IMR-90 (cell line): Measurements from ENCODE around the gene KCTD18. TPM values are rescaled to one million over a fixed set of nuclear protein-coding genes. Genes with fewer than 3 reads are reported as not detected.

ENCODE experiments used
- ATAC-seq: fragments of 200-7000 bp; cut with Tn5 transposase; 2 replicates; pipeline ENCODE4 v1.9.1; 2020; ENCODE audit warnings: low read depth, mild to moderate bottlenecking, moderate library complexity
- BruUV-seq: library from RNA; stranded (reverse); fragments of 400-500 nt; replicated peaks from 2 replicates; lab custom pipeline; 2021; lab: Mats Ljungman, UMichigan
- CTCF ChIA-PET: fragments of 300-600 bp; formaldehyde crosslinking; extraction: SDS; loops from one replicate; lab custom pipeline; 2021; ENCODE audit warnings: antibody characterized with exemption; lab: Yijun Ruan, JAX
- POLR2A ChIA-PET: fragments of 300-600 bp; sonication (Branson Sonifier 250); formaldehyde crosslinking; loops from one replicate; lab custom pipeline; 2022; ENCODE audit warnings: antibody characterized with exemption; ENCODE audit not compliant: unreplicated experiment; lab: Charles Lee
- DNase-seq: peaks from one replicate; pipeline ENCODE4 v3.0.0; 2013
- H2AFZ ChIP-seq: replicated peaks from 2 replicates; pipeline ENCODE3; 2013; ENCODE audit warnings: low read length, mild to moderate bottlenecking; ENCODE audit not compliant: poor library complexity
- H2AK5ac ChIP-seq: 2 replicates; pipeline ENCODE4 v1.6.1; 2013; ENCODE audit warnings: low read depth, low read length, inconsistent platforms
- H2AK9ac ChIP-seq: replicated peaks from 2 replicates; pipeline ENCODE3; 2013; ENCODE audit warnings: mild to moderate bottlenecking, low read depth, low read length, moderate library complexity; ENCODE audit not compliant: poor library complexity
- H2BK120ac ChIP-seq: 2 replicates; pipeline ENCODE4 v1.6.1; 2013; ENCODE audit warnings: low read depth, low read length, inconsistent platforms
- H2BK15ac ChIP-seq: 3 replicates; pipeline ENCODE4 v1.6.1; 2013; ENCODE audit warnings: low read depth, low read length, inconsistent platforms
- H2BK20ac ChIP-seq: 2 replicates; pipeline ENCODE4 v1.6.1; 2013; ENCODE audit warnings: low read depth, mild to moderate bottlenecking, inconsistent platforms, low read length, moderate library complexity
- H2BK5ac ChIP-seq: 2 replicates; pipeline ENCODE4 v1.6.1; 2013; ENCODE audit warnings: mild to moderate bottlenecking, low read depth, low read length, inconsistent platforms; ENCODE audit not compliant: poor library complexity, severe bottlenecking
- H3K14ac ChIP-seq: replicated peaks from 2 replicates; pipeline ENCODE4 v1.6.1; 2013; ENCODE audit warnings: low read depth, low read length, inconsistent platforms
- H3K18ac ChIP-seq: 2 replicates; pipeline ENCODE4 v1.6.1; 2013; ENCODE audit warnings: low read depth, low read length, control low read depth
- H3K23ac ChIP-seq: 2 replicates; pipeline ENCODE4 v1.6.1; 2013; ENCODE audit warnings: low read depth, low read length, inconsistent platforms
- H3K27ac ChIP-seq: 2 replicates; pipeline ENCODE4 v1.5.1; 2013; ENCODE audit warnings: mild to moderate bottlenecking, control low read depth, low read length; ENCODE audit not compliant: insufficient read depth
- H3K27me3 ChIP-seq: 2 replicates; pipeline ENCODE4 v1.6.1; 2013; ENCODE audit warnings: low read length; ENCODE audit not compliant: control insufficient read depth, insufficient read depth
- H3K36me3 ChIP-seq: 2 replicates; pipeline ENCODE4 v1.6.1; 2013; ENCODE audit warnings: low read length, mixed read lengths; ENCODE audit not compliant: control insufficient read depth, insufficient read depth
- H3K4ac ChIP-seq: 2 replicates; pipeline ENCODE4 v1.6.1; 2013; ENCODE audit warnings: low read depth, low read length, inconsistent platforms
- H3K4me1 ChIP-seq: 2 replicates; pipeline ENCODE4 v1.6.1; 2013; ENCODE audit warnings: low read length, mixed read lengths; ENCODE audit not compliant: control insufficient read depth, insufficient read depth
- H3K4me2 ChIP-seq: 2 replicates; pipeline ENCODE4 v1.6.1; 2013; ENCODE audit warnings: low read depth, mild to moderate bottlenecking, control low read depth, low read length, moderate library complexity
- H3K4me3 ChIP-seq: 2 replicates; pipeline ENCODE4 v1.5.1; 2013; ENCODE audit warnings: low read depth, mild to moderate bottlenecking, control low read depth, low read length, moderate library complexity; ENCODE audit not compliant: insufficient read depth
- H3K56ac ChIP-seq: 2 replicates; pipeline ENCODE4 v1.6.1; 2013; ENCODE audit warnings: low read length, inconsistent platforms; ENCODE audit not compliant: insufficient read depth; ENCODE audit errors: extremely low read depth
- H3K79me1 ChIP-seq, 2 experiments: 2 replicates each; pipeline ENCODE4 v1.6.1; 2013; ENCODE audit warnings: low read length in 2 of 2, inconsistent platforms in 1 of 2, low read depth in 1 of 2
- H3K9ac ChIP-seq: 2 replicates; pipeline ENCODE4 v1.6.1; 2013; ENCODE audit warnings: low read depth, low read length, control low read depth
- H3K9me1 ChIP-seq: 2 replicates; pipeline ENCODE4 v1.6.1; 2013; ENCODE audit warnings: low read length, inconsistent platforms; ENCODE audit not compliant: insufficient read depth
- H3K9me3 ChIP-seq: 2 replicates; pipeline ENCODE4 v1.6.1; 2013; ENCODE audit warnings: low read length; ENCODE audit not compliant: control insufficient read depth, insufficient read depth
- H4K20me1 ChIP-seq: 2 replicates; pipeline ENCODE4 v1.6.1; 2013; ENCODE audit warnings: low read length, inconsistent platforms; ENCODE audit not compliant: insufficient read depth
- H4K5ac ChIP-seq: 2 replicates; pipeline ENCODE4 v1.6.1; 2013; ENCODE audit warnings: mild to moderate bottlenecking, low read depth, low read length, control low read depth
- H4K8ac ChIP-seq, 2 experiments: 2 replicates each; pipeline ENCODE4 v1.6.1; 2013; ENCODE audit warnings: low read depth in 2 of 2, low read length in 2 of 2, control low read depth in 1 of 2, inconsistent platforms in 1 of 2
- H4K91ac ChIP-seq: 2 replicates; pipeline ENCODE4 v1.6.1; 2013; ENCODE audit warnings: low read depth, low read length, inconsistent platforms; ENCODE audit not compliant: insufficient read depth
- BHLHE40 ChIP-seq: fragments of 150-350 bp; IDR thresholded peaks from 2 replicates; pipeline ENCODE4 v1.6.1; 2016; ENCODE audit warnings: mild to moderate bottlenecking, low read depth, low read length
- CEBPB ChIP-seq: IDR thresholded peaks from 2 replicates; pipeline ENCODE4 v1.6.1; 2012; ENCODE audit warnings: low read depth, low read length, improper control_type of control experiment
- CHD1 ChIP-seq: IDR thresholded peaks from 2 replicates; pipeline ENCODE4 v1.6.1; 2012; ENCODE audit warnings: low read depth, low read length, improper control_type of control experiment
- FOS ChIP-seq: fragments of 150-350 bp; IDR thresholded peaks from 2 replicates; pipeline ENCODE4 v1.6.1; 2016; ENCODE audit warnings: low read depth, low read length
- MAFK ChIP-seq: IDR thresholded peaks from 2 replicates; pipeline ENCODE4 v1.6.1; 2012; ENCODE audit warnings: low read depth, low read length, improper control_type of control experiment
- MAZ ChIP-seq: IDR thresholded peaks from 2 replicates; pipeline ENCODE4 v1.6.1; 2012; ENCODE audit warnings: low read depth, mild to moderate bottlenecking, low read length, improper control_type of control experiment, moderate library complexity, borderline replicate concordance
- MXI1 ChIP-seq: IDR thresholded peaks from 2 replicates; pipeline ENCODE4 v1.6.1; 2012; ENCODE audit warnings: low read depth, mild to moderate bottlenecking, low read length, moderate library complexity, borderline replicate concordance
- NFE2L2 ChIP-seq: fragments of 150-350 bp; IDR thresholded peaks from 2 replicates; pipeline ENCODE4 v1.6.1; 2016; ENCODE audit warnings: low read depth, mild to moderate bottlenecking, low read length
- POLR2A ChIP-seq: IDR thresholded peaks from 2 replicates; pipeline ENCODE4 v1.6.1; 2012; ENCODE audit warnings: mild to moderate bottlenecking, low read depth, low read length
- RAD21 ChIP-seq: IDR thresholded peaks from 2 replicates; pipeline ENCODE4 v1.6.1; 2012; ENCODE audit warnings: low read length, improper control_type of control experiment
- RCOR1 ChIP-seq: IDR thresholded peaks from 2 replicates; pipeline ENCODE4 v1.6.1; 2012; ENCODE audit warnings: mild to moderate bottlenecking, low read length, improper control_type of control experiment; ENCODE audit not compliant: insufficient replicate concordance
- RFX5 ChIP-seq: IDR thresholded peaks from 2 replicates; pipeline ENCODE4 v1.8.0; 2012; ENCODE audit warnings: low read depth, mild to moderate bottlenecking, low read length, moderate library complexity
- SMC3 ChIP-seq: fragments of 150-350 bp; IDR thresholded peaks from 2 replicates; pipeline ENCODE4 v1.6.1; 2016; ENCODE audit warnings: low read depth, mild to moderate bottlenecking, antibody characterized with exemption, low read length, moderate library complexity
- WGBS, 2 experiments: methylation state at CpG; one replicate each; pipeline versions ENCODE4 v1.1.5 to v1.1.7; 2013; ENCODE audit warnings: missing lambda C conversion rate in 2 of 2; ENCODE audit not compliant: insufficient read length in 1 of 2; ENCODE audit errors: extremely low coverage in 2 of 2; 5-methylcytosine and 5-hydroxymethylcytosine counted together
- dilution Hi-C: fragments of 300-500 bp; cut with HindIII; formaldehyde crosslinking; loops from one replicate; pipeline ENCODE4 v1.14.3; 2018; ENCODE audit warnings: low sequenced_read_pairs; ENCODE audit not compliant: unreplicated experiment
- in situ Hi-C: fragments of 300-500 bp; cut with MboI; formaldehyde crosslinking; loops from 3 replicates; pipeline ENCODE4 v1.14.3; 2019; ENCODE audit warnings: low sequenced_read_pairs, inconsistent platforms, mixed read lengths
- intact Hi-C: fragments of 100-400 bp; cut with micrococcal nuclease; formaldehyde crosslinking; loops from 2 replicates; pipeline ENCODE4 v1.10.0; 2022
- polyA plus RNA-seq, 3 experiments: library from polyadenylated mRNA; depleted of rRNA; stranded (reverse); fragments of >200 nt; gene quantifications; 2 replicates each; pipeline ENCODE4 v1.2.3, GENCODE V29; 2012; ENCODE audit warnings: low replicate concordance in 1 of 3
- total RNA-seq: library from RNA; depleted of rRNA; stranded (reverse); fragments of >200 nt; gene quantifications from 2 replicates; pipeline ENCODE4 v1.2.3, GENCODE V29; 2012
- TF ChIP-seq, protein P1 (sequence below): fragments of 150-350 bp; IDR thresholded peaks from 2 replicates; pipeline ENCODE4 v1.6.1; 2017; ENCODE audit warnings: mild to moderate bottlenecking, antibody characterized with exemption, low read length, low read depth
- TF ChIP-seq, protein P2 (sequence below): conservative IDR thresholded peaks from 2 replicates; pipeline ENCODE4 v1.5.1; 2012; ENCODE audit warnings: mild to moderate bottlenecking, low read depth, low read length, improper control_type of control experiment
- TF ChIP-seq, protein P3 (sequence below): fragments of 150-350 bp; IDR thresholded peaks from 2 replicates; pipeline ENCODE4 v1.6.1; 2016; ENCODE audit warnings: low read depth, mild to moderate bottlenecking, low read length, moderate library complexity, borderline replicate concordance

The KCTD18 gene
- total and polyA plus RNA-seq, 2 of the 4 experiments (the other 2 are of a cell fraction): 6.7 to 10.4 TPM

DNA sequence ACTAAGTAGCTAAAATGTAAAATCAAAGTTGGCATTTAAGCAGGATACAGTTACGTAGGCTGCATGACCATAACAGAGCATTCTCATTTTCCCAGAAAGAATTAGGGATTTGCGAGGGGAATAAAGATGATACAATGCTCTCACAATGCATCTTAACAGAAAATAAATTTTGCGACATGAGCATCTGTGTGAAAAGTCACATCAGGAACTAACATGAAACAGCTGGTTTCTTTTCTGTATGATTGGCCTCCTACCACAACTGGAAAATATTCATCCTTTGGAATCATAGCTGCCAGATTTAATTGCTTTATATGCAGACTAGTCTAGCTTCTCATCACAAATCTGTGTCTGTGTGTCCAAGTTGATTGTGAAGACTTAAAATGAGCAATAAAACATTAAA lies 66.0 kb downstream of the KCTD18 start:
- BruUV-seq: no TSS peak
- intact Hi-C loops: no loop called here
- no peaks in the 10 kb centered on the region; the same call in 1 of the 2 replicates for H4K20me1 ChIP-seq
- CTCF ChIA-PET: interaction anchor here (0.6 kb wide), 1 partner anchor 41 kb away, joined by 4 read pairs; no protein-coding TSS in a partner anchor
- no peak overlapping the region for H2AK9ac ChIP-seq
- H2AFZ ChIP-seq: no peak overlapping the region
- POLR2A ChIA-PET: no interaction called here
- whole genome bisulfite sequencing, 2 experiments: 100% methylated on average over 1 of the region's 3 CpGs; no CpG with 5 or more reads in 1 of the 2 experiments
- no peak overlapping the region for H3K14ac ChIP-seq
- H3K23ac ChIP-seq: no peak overlapping the region
- no peak overlapping the region for H2BK120ac ChIP-seq
- peaks cover 22 to 78% of the 10 kb centered on the region in 2 experiments for H3K79me1 ChIP-seq
- DNase-seq: no peak
- peak overlapping the region; percentile 12 for H2BK5ac ChIP-seq
- H3K4me3 ChIP-seq: no peak overlapping the region
- no peak overlapping the region for H4K8ac ChIP-seq
- 0 out of 3 replicates have a peak overlapping the region, but pooled peaks have one; percentile 1 for H2BK15ac ChIP-seq
- H3K27me3 ChIP-seq: no peaks in the 10 kb centered on the region
- H3K18ac ChIP-seq: no peak overlapping the region; the same call in 1 of the 2 replicates
- peaks cover 4% of the 10 kb centered on the region for H3K9me1 ChIP-seq
- no peak overlapping the region for H2AK5ac ChIP-seq
- H3K27ac ChIP-seq: no peak overlapping the region
- H3K4me2 ChIP-seq: no peak overlapping the region
- H3K4me1 ChIP-seq: peaks cover 28% of the 10 kb centered on the region
- no peak for ATAC-seq
- H4K91ac ChIP-seq: no peak overlapping the region
- H3K36me3 ChIP-seq: peaks cover 27% of the 10 kb centered on the region
- no peaks in the 10 kb centered on the region for H3K9me3 ChIP-seq
- no peak overlapping the region for H2BK20ac ChIP-seq
- H4K5ac ChIP-seq: no peak overlapping the region; the same call in 1 of the 2 replicates
- in situ Hi-C loops: no loop called here
- H3K4ac ChIP-seq: no peak overlapping the region
- TF ChIP-seq FOS (no peak), CEBPB (no peak), CHD1 (no peak), RFX5 (no peak), POLR2A (no peak), MAZ (no peak), BHLHE40 (no peak), NFE2L2 (no peak), RCOR1 (no peak), SMC3 (no peak), MAFK (no peak), MXI1 (no peak), RAD21 (no peak)
- TF ChIP-seq, protein P1, sequence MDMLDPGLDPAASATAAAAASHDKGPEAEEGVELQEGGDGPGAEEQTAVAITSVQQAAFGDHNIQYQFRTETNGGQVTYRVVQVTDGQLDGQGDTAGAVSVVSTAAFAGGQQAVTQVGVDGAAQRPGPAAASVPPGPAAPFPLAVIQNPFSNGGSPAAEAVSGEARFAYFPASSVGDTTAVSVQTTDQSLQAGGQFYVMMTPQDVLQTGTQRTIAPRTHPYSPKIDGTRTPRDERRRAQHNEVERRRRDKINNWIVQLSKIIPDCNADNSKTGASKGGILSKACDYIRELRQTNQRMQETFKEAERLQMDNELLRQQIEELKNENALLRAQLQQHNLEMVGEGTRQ: no peak
- TF ChIP-seq, protein P2, sequence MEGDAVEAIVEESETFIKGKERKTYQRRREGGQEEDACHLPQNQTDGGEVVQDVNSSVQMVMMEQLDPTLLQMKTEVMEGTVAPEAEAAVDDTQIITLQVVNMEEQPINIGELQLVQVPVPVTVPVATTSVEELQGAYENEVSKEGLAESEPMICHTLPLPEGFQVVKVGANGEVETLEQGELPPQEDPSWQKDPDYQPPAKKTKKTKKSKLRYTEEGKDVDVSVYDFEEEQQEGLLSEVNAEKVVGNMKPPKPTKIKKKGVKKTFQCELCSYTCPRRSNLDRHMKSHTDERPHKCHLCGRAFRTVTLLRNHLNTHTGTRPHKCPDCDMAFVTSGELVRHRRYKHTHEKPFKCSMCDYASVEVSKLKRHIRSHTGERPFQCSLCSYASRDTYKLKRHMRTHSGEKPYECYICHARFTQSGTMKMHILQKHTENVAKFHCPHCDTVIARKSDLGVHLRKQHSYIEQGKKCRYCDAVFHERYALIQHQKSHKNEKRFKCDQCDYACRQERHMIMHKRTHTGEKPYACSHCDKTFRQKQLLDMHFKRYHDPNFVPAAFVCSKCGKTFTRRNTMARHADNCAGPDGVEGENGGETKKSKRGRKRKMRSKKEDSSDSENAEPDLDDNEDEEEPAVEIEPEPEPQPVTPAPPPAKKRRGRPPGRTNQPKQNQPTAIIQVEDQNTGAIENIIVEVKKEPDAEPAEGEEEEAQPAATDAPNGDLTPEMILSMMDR: no peak
- TF ChIP-seq, protein P3, sequence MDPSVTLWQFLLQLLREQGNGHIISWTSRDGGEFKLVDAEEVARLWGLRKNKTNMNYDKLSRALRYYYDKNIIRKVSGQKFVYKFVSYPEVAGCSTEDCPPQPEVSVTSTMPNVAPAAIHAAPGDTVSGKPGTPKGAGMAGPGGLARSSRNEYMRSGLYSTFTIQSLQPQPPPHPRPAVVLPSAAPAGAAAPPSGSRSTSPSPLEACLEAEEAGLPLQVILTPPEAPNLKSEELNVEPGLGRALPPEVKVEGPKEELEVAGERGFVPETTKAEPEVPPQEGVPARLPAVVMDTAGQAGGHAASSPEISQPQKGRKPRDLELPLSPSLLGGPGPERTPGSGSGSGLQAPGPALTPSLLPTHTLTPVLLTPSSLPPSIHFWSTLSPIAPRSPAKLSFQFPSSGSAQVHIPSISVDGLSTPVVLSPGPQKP: no peak
- H3K9ac ChIP-seq: no peak overlapping the region
- dilution Hi-C loops: no loop called here
- H3K56ac ChIP-seq: no peak overlapping the region
